HepG2 (cell line): Measurements from ENCODE around the gene CIROP. TPM values are rescaled to one million over a fixed set of nuclear protein-coding genes. Genes with fewer than 3 reads are reported as not detected.
A peak's percentile ranks its signal among the peaks of the same experiment; 100 is the strongest.

Experiments
- CTCF ChIP-seq: sonication (generic); formaldehyde crosslinking; IDR thresholded peaks from 2 replicates; pipeline ENCODE4 v1.5.0; 2020; ENCODE audit warnings: mild to moderate bottlenecking, missing genetic modification reagents, moderate library complexity
- EED ChIP-seq: sonication (generic); formaldehyde crosslinking; IDR thresholded peaks from 2 replicates; pipeline ENCODE4 v1.5.0; 2020; ENCODE audit warnings: mild to moderate bottlenecking, missing genetic modification reagents
- MATR3 ChIP-seq: sonication (generic); formaldehyde crosslinking; IDR thresholded peaks from 2 replicates; pipeline ENCODE4 v1.4.0; 2020; ENCODE audit warnings: missing genetic modification reagents
- MAZ ChIP-seq, 2 experiments: sonication (generic) in 1 of 2; formaldehyde crosslinking in 1 of 2; IDR thresholded peaks; 2 replicates each; pipeline versions ENCODE4 v1.5.0 to v1.6.1; 2012 to 2020; ENCODE audit warnings: low read depth in 2 of 2, mild to moderate bottlenecking in 2 of 2, borderline replicate concordance in 1 of 2, improper control_type of control experiment in 1 of 2, low read length in 1 of 2, missing genetic modification reagents in 1 of 2, moderate library complexity in 1 of 2
- POLR2A ChIP-seq, 2 experiments: IDR thresholded peaks; 2 replicates each; pipeline ENCODE4 v1.6.1; 2011; ENCODE audit warnings: low read depth in 2 of 2, low read length in 2 of 2, mild to moderate bottlenecking in 1 of 2, moderate library complexity in 1 of 2; ENCODE audit not compliant: insufficient read depth in 1 of 2
- SOX13 ChIP-seq, 3 experiments: fragments of 450-650 bp in 1 of 3; sonication (generic) in 1 of 3; formaldehyde crosslinking in 1 of 3; IDR thresholded peaks in 2 of 3; conservative IDR thresholded peaks in 1 of 3; 2 replicates each; pipeline versions ENCODE4 v1.5.0 to v1.6.1; 2016 to 2020; ENCODE audit warnings: antibody characterized with exemption in 1 of 3, mild to moderate bottlenecking in 1 of 3, missing compliant biosample characterization in 1 of 3, missing genetic modification reagents in 1 of 3, moderate library complexity in 1 of 3
- ZBTB7B ChIP-seq: sonication (generic); formaldehyde crosslinking; IDR thresholded peaks from 2 replicates; pipeline ENCODE4 v1.4.0; 2020; ENCODE audit warnings: missing genetic modification reagents
- ZXDC ChIP-seq: sonication (generic); formaldehyde crosslinking; IDR thresholded peaks from 2 replicates; pipeline ENCODE4 v1.5.0; 2020; ENCODE audit warnings: mild to moderate bottlenecking, missing genetic modification reagents
- polyA plus RNA-seq, 8 experiments: library from polyadenylated mRNA; depleted of rRNA in 3 of 8; stranded (reverse) in 7 of 8; unstranded in 1 of 8; fragments of >200 nt; fragmentation: Illumina TruSeq in 4 of 8; extraction: Trizol in 4 of 8; gene quantifications; 2 replicates each; pipeline versions ENCODE4 v1.2.1 to v1.2.3, GENCODE V29; 2011 to 2016; ENCODE audit warnings: low read depth in 4 of 8, missing spikeins in 1 of 8, mixed read lengths in 1 of 8; ENCODE audit not compliant: insufficient read depth in 1 of 8
- total RNA-seq, 5 experiments: library from RNA; depleted of rRNA; stranded (reverse); fragments of >200 nt; fragmentation: Illumina TruSeq; extraction: Trizol; gene quantifications; 2 replicates each; pipeline ENCODE4 v1.2.3, GENCODE V29; 2016; ENCODE audit warnings: low read depth in 1 of 5
- TF ChIP-seq, protein P1 (sequence below): sonication (generic); formaldehyde crosslinking; IDR thresholded peaks from 2 replicates; pipeline ENCODE4 v1.4.0; 2020; ENCODE audit warnings: missing genetic modification reagents
- TF ChIP-seq, protein P2 (sequence below), 2 experiments: fragments of 450-650 bp in 1 of 2; sonication (generic) in 1 of 2; formaldehyde crosslinking in 1 of 2; IDR thresholded peaks; 2 replicates each; pipeline versions ENCODE4 v1.6.1 to v1.8.0; 2016 to 2022; ENCODE audit warnings: antibody characterized with exemption in 1 of 2, mild to moderate bottlenecking in 1 of 2, missing genetic modification reagents in 1 of 2

Gene CIROP
- total and polyA plus RNA-seq, 2 of the 13 experiments (the other 11 are each of a cell fraction or from before 2014, with no cell fraction given): 0.07 TPM; not detected in 1

- no peak for TF ChIP-seq CTCF
- TF ChIP-seq, protein P1, sequence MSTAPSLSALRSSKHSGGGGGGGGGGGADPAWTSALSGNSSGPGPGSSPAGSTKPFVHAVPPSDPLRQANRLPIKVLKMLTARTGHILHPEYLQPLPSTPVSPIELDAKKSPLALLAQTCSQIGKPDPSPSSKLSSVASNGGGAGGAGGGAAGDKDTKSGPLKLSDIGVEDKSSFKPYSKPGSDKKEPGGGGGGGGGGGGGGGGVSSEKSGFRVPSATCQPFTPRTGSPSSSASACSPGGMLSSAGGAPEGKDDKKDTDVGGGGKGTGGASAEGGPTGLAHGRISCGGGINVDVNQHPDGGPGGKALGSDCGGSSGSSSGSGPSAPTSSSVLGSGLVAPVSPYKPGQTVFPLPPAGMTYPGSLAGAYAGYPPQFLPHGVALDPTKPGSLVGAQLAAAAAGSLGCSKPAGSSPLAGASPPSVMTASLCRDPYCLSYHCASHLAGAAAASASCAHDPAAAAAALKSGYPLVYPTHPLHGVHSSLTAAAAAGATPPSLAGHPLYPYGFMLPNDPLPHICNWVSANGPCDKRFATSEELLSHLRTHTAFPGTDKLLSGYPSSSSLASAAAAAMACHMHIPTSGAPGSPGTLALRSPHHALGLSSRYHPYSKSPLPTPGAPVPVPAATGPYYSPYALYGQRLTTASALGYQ (CRISPR knock-in tag): no peak
- TF ChIP-seq MAZ (IDR thresholded peaks at IDR 0.05; ENCODE audit: borderline replicate concordance, low read depth, low read length): 0 out of 2 replicates have a peak, but pooled peaks have one; percentile 13
- no peak for TF ChIP-seq MAZ (CRISPR knock-in tag; IDR thresholded peaks at IDR 0.05; ENCODE audit: low read depth)
- no peak for TF ChIP-seq ZBTB7B
- TF ChIP-seq POLR2A (IDR thresholded peaks at IDR 0.05; ENCODE audit: insufficient read depth in 1 of 2, low read depth in 2 of 2, low read length in 2 of 2): no peak
- TF ChIP-seq MATR3: no peak
- peak; percentile 41; the same call in 1 of the 2 replicates for TF ChIP-seq EED (CRISPR knock-in tag)
- no peak for TF ChIP-seq SOX13 (IDR thresholded peaks at IDR 0.05)
- no peak for TF ChIP-seq SOX13 (CRISPR knock-in tag; conservative IDR thresholded peaks at IDR 0.05 in 1 of 2, IDR thresholded peaks at IDR 0.05 in 1 of 2)
- TF ChIP-seq, protein P2, sequence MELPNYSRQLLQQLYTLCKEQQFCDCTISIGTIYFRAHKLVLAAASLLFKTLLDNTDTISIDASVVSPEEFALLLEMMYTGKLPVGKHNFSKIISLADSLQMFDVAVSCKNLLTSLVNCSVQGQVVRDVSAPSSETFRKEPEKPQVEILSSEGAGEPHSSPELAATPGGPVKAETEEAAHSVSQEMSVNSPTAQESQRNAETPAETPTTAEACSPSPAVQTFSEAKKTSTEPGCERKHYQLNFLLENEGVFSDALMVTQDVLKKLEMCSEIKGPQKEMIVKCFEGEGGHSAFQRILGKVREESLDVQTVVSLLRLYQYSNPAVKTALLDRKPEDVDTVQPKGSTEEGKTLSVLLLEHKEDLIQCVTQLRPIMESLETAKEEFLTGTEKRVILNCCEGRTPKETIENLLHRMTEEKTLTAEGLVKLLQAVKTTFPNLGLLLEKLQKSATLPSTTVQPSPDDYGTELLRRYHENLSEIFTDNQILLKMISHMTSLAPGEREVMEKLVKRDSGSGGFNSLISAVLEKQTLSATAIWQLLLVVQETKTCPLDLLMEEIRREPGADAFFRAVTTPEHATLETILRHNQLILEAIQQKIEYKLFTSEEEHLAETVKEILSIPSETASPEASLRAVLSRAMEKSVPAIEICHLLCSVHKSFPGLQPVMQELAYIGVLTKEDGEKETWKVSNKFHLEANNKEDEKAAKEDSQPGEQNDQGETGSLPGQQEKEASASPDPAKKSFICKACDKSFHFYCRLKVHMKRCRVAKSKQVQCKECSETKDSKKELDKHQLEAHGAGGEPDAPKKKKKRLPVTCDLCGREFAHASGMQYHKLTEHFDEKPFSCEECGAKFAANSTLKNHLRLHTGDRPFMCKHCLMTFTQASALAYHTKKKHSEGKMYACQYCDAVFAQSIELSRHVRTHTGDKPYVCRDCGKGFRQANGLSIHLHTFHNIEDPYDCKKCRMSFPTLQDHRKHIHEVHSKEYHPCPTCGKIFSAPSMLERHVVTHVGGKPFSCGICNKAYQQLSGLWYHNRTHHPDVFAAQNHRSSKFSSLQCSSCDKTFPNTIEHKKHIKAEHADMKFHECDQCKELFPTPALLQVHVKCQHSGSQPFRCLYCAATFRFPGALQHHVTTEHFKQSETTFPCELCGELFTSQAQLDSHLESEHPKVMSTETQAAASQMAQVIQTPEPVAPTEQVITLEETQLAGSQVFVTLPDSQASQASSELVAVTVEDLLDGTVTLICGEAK (IDR thresholded peaks at IDR 0.05): no peak; the same call in 1 of the 2 replicates
- TF ChIP-seq, protein P2 (CRISPR knock-in tag; IDR thresholded peaks at IDR 0.05): no peak
- TF ChIP-seq ZXDC: peak; percentile 65; the same call in 1 of the 2 replicates
Observed at GRCh38 chr14:23112359-23113178, 7.8 kb upstream of the CIROP start (continued).
